ENCODE measurements around the gene NABP1. TPM values are rescaled to one million over a fixed set of nuclear protein-coding genes. Genes with fewer than 3 reads are reported as not detected.

Gene NABP1, protein sequence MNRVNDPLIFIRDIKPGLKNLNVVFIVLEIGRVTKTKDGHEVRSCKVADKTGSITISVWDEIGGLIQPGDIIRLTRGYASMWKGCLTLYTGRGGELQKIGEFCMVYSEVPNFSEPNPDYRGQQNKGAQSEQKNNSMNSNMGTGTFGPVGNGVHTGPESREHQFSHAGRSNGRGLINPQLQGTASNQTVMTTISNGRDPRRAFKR
- 5.8 TPM for total RNA-seq

GRCh38 chr2:191677646-191678436, at the start of gene NABP1:
NABP1 (plus strand) TSS chr2:191678136; CDS start chr2:191678615, 479 bp downstream.

Small RNA genes within 50 kb of the gene (small RNA-seq; reads per million reads assigned to genes)
- not detected for gene RF02271

Other genes with a start within 250 kb of the NABP1 start
- 5.3 TPM for gene CAVIN2, start 169.0 kb downstream of the NABP1 start, total RNA-seq

All from diencephalon (tissue), 1 donor.